Esophagus squamous epithelium (tissue), 5 donors: ENCODE data around the gene TBL1Y. TPM values are rescaled to one million over a fixed set of nuclear protein-coding genes. Genes with fewer than 3 reads are reported as not detected.
"Not testable (repeated sequence)": the region's sequence is repeated elsewhere in the genome, so short reads cannot be mapped to it uniquely, and the experiment has no call there.

ENCODE experiments used
- DNase-seq: peaks from one replicate; lab custom pipeline; 2025; lab: John Stamatoyannopoulos, UW
- H3K27ac ChIP-seq, 4 donors: fragments of 200-600 bp; sonication (generic); one replicate each; pipeline ENCODE4 v1.5.1; 2016 to 2019; ENCODE audit warnings: mild to moderate bottlenecking in 1 of 4
- H3K27me3 ChIP-seq, 4 donors: fragments of 200-600 bp; sonication (generic); 1 replicate in 3 of 4; 2 replicates in 1 of 4; pipeline versions ENCODE4 v1.5.1 to v1.6.0; 2017 to 2021; ENCODE audit warnings: antibody characterized with exemption in 1 of 4
- H3K36me3 ChIP-seq, 3 donors: fragments of 200-600 bp; sonication (generic); one replicate each; pipeline ENCODE4 v1.5.1; 2016 to 2019
- H3K4me1 ChIP-seq, 3 donors: fragments of 200-600 bp; sonication (generic); one replicate each; pipeline ENCODE4 v1.5.1; 2017 to 2019
- H3K4me3 ChIP-seq, 4 donors: fragments of 200-600 bp; sonication (generic); 1 replicate in 3 of 4; 2 replicates in 1 of 4; pipeline ENCODE4 v1.5.1; 2016 to 2019; ENCODE audit warnings: mild to moderate bottlenecking in 2 of 4, moderate library complexity in 1 of 4
- H3K9me3 ChIP-seq, 3 donors: fragments of 200-600 bp; sonication (generic); one replicate each; pipeline ENCODE4 v1.5.1; 2016 to 2019
- POLR2A ChIP-seq, 4 donors: fragments of 450-650 bp; IDR thresholded peaks; one replicate each; pipeline ENCODE4 v1.6.1; 2017; ENCODE audit warnings: antibody characterized with exemption in 4 of 4, mild to moderate bottlenecking in 4 of 4, moderate library complexity in 3 of 4
- WGBS, 2 donors: methylation state at CpG; one replicate each; pipeline ENCODE4 v1.1.5; 2018; 5-methylcytosine and 5-hydroxymethylcytosine counted together
- intact Hi-C: fragments of 100-400 bp; cut with DNase I; formaldehyde crosslinking; loops from one replicate; pipeline ENCODE4 v1.15.0; 2022
- total RNA-seq, 4 donors: library from RNA; depleted of rRNA; stranded (reverse); fragments of >200 nt; gene quantifications; one replicate each; pipeline ENCODE4 v1.1.0, GENCODE V29; 2016
- TF ChIP-seq, protein P1 (sequence below), 6 experiments: fragments of 450-650 bp in 4 of 6; fragments of 200-600 bp in 2 of 6; sonication (generic) in 2 of 6; IDR thresholded peaks; one replicate each; pipeline ENCODE4 v1.5.1; 2016 to 2019; ENCODE audit warnings: antibody characterized with exemption in 6 of 6, mild to moderate bottlenecking in 4 of 6, moderate library complexity in 4 of 6
- donor health status: DM: yes; HTN: yes; CAD: no.

TBL1Y gene
- total RNA-seq, 4 donors from 2014 or later: 1.3 to 1.5 TPM; not detected in 2

- peak overlapping the region in 2 of 4 donors; percentile 46 to 74 for H3K27ac ChIP-seq
Measured at GRCh38 chrY:7056886-7057285, 146.4 kb downstream of the TBL1Y start.

GRCh38 chrY:7078725-7079124, 168.2 kb downstream of the TBL1Y start:
- intact Hi-C loops: no loop called here
- Histone ChIP-seq H3K4me3 (no peak overlapping the region), H3K9me3 (no peaks in the 10 kb centered on the region), H3K36me3 (no peaks in the 10 kb centered on the region), H3K27me3 (no peaks in the 10 kb centered on the region), H3K4me1 (no peaks in the 10 kb centered on the region), H3K27ac (no peak overlapping the region)
- no peak for DNase-seq
- TF ChIP-seq, protein P1, sequence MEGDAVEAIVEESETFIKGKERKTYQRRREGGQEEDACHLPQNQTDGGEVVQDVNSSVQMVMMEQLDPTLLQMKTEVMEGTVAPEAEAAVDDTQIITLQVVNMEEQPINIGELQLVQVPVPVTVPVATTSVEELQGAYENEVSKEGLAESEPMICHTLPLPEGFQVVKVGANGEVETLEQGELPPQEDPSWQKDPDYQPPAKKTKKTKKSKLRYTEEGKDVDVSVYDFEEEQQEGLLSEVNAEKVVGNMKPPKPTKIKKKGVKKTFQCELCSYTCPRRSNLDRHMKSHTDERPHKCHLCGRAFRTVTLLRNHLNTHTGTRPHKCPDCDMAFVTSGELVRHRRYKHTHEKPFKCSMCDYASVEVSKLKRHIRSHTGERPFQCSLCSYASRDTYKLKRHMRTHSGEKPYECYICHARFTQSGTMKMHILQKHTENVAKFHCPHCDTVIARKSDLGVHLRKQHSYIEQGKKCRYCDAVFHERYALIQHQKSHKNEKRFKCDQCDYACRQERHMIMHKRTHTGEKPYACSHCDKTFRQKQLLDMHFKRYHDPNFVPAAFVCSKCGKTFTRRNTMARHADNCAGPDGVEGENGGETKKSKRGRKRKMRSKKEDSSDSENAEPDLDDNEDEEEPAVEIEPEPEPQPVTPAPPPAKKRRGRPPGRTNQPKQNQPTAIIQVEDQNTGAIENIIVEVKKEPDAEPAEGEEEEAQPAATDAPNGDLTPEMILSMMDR (IDR thresholded peaks at IDR 0.05): no peak
- no peak for TF ChIP-seq POLR2A (IDR thresholded peaks at IDR 0.05)

More at GRCh38 chrY:7056886-7057285, 146.4 kb downstream of the TBL1Y start:
- no peak for DNase-seq
- Histone ChIP-seq H3K27me3 (no peaks in the 10 kb centered on the region), H3K4me3 (no peak overlapping the region), H3K36me3 (no peaks in the 10 kb centered on the region), H3K9me3 (no peaks in the 10 kb centered on the region), H3K4me1 (peaks cover 0 to 45% (median 0%) of the 10 kb centered on the region in 3 donors)
- TF ChIP-seq POLR2A (IDR thresholded peaks at IDR 0.05): no peak
- TF ChIP-seq, protein P1 (IDR thresholded peaks at IDR 0.05): no peak
- WGBS, 2 donors: 40% methylated on average over 4 of the region's 5 CpGs; no CpG with 5 or more reads in 1 of the 2 donors
- intact Hi-C loops: no loop called here

DNA sequence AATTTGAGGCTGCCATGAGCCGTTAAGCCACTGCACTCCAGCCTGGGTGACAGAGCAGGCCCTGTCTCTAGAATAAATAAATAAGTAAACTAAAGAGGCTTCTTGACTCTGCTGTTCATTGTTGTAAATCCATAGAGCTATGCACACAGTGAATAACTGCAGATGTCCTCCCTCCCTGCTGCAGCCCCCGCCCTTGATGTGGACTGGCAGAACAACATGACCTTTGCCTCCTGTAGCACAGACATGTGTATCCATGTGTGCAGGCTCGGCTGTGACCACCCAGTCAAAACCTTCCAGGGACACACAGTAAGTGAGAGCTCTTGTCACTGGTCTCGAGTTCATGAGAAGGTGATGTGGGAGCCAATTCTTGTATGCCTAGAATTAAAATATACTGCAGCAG, 170.1 kb downstream of the TBL1Y start:
- H3K4me3 ChIP-seq, H3K4me1 ChIP-seq, intact Hi-C loops, H3K27ac ChIP-seq, H3K36me3 ChIP-seq, DNase-seq, H3K27me3 ChIP-seq, H3K9me3 ChIP-seq: not testable (repeated sequence)
- no CpG with 5 or more reads among the region's 4 CpGs for WGBS, 2 donors

DNA sequence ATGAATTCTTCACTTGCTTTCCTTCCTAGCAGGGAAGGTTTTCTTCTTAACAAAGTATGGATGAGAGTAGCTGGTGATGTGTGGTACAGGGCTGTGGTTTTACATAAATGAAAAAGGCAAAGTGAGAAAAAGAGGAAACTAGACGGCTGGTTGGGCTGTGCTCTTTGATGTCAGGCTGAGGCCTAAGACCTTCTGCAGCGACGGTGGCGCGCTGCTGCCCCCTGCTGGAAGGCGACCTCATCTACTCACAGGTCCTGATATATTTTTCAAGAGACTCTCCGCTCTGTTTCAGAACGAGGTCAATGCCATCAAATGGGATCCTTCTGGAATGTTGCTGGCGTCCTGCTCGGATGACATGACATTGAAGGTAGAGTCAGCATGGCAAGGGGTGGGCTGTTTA, 175.1 kb downstream of the TBL1Y start:
- H3K4me3 ChIP-seq: no peak overlapping the region
- no peaks in the 10 kb centered on the region for H3K9me3 ChIP-seq
- intact Hi-C loops: no loop called here
- H3K36me3 ChIP-seq: no peaks in the 10 kb centered on the region
- H3K4me1 ChIP-seq: no peaks in the 10 kb centered on the region
- no peaks in the 10 kb centered on the region for H3K27me3 ChIP-seq
- no peak overlapping the region for H3K27ac ChIP-seq
- 0% methylated on average over 8 of the region's 10 CpGs; no CpG with 5 or more reads in 1 of the 2 donors for WGBS, 2 donors
- DNase-seq: no peak
- no peak for TF ChIP-seq POLR2A (IDR thresholded peaks at IDR 0.05)
- TF ChIP-seq, protein P1 (IDR thresholded peaks at IDR 0.05): peak in 2 of 6 experiments; percentile 70 to 75

DNA sequence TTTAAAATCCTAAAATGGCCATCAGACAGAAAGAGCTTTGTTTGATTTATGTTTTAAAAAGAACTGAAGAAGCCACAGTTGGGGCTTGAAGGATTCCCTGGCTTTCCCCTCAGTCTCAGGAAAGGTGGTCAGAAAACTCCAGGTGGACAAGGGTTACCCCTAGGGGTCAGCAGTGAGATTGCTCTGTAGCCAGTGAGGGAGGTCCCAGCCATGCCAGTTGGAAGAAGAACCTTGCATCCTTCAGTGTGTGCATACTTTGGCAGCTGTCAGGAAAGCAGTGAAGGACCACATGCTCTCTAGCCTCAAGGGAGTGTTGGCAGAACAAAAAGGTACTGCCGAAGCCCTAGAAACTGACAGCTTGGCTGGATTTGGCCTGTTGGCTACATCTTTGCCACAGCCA, 182.3 kb downstream of the TBL1Y start:
- no peaks in the 10 kb centered on the region for H3K4me1 ChIP-seq
- WGBS, 2 donors: 40% methylated on average over 1 of the region's 1 CpG; no CpG with 5 or more reads in 1 of the 2 donors
- intact Hi-C loops: no loop called here
- H3K4me3 ChIP-seq: no peak overlapping the region
- no peaks in the 10 kb centered on the region for H3K36me3 ChIP-seq
- no peaks in the 10 kb centered on the region for H3K9me3 ChIP-seq
- no peak overlapping the region for H3K27ac ChIP-seq
- TF ChIP-seq, protein P1 (IDR thresholded peaks at IDR 0.05): peak in 1 of 6 experiments; percentile 26
- no peak for TF ChIP-seq POLR2A (IDR thresholded peaks at IDR 0.05)
- no peak for DNase-seq
- H3K27me3 ChIP-seq: no peaks in the 10 kb centered on the region

DNA sequence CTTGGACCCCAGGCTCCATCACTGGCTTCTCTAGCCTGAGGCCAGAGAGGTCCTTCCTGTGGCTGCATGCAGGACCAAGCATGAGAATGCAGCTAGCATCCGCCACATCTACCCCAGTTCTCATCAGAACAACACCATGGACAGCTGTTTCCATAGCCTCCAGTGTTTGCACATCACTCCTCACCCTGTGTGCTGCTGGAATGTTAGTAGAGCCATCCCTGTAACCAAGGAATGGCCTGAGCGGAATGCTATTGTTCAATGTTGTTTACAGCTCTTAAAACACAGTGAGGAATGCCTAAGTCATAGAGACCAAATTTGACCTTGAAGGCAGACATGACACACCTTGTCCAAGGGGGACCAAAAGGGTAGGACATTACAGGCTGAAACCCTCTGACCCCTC, 183.9 kb downstream of the TBL1Y start:
- no peaks in the 10 kb centered on the region for H3K27me3 ChIP-seq
- WGBS, 2 donors: 100% methylated on average over 1 of the region's 2 CpGs; no CpG with 5 or more reads in 1 of the 2 donors
- H3K27ac ChIP-seq: no peak overlapping the region
- DNase-seq: no peak
- TF ChIP-seq, protein P1 (IDR thresholded peaks at IDR 0.05): no peak
- TF ChIP-seq POLR2A (IDR thresholded peaks at IDR 0.05): no peak
- no peak overlapping the region for H3K4me3 ChIP-seq
- H3K4me1 ChIP-seq: no peaks in the 10 kb centered on the region
- intact Hi-C loops: no loop called here
- H3K9me3 ChIP-seq: no peaks in the 10 kb centered on the region
- no peaks in the 10 kb centered on the region for H3K36me3 ChIP-seq
